Ovary (tissue), 9 donors: ENCODE measurements around the gene TSFM. TPM values are rescaled to one million over a fixed set of nuclear protein-coding genes. Genes with fewer than 3 reads are reported as not detected.
A peak's percentile ranks its signal among the peaks of the same experiment; 100 is the strongest.

Source experiments
- DNase-seq, 5 donors: peaks; one replicate each; pipeline ENCODE4 v3.0.0-alpha.2; 2019 to 2020
- H3K27ac ChIP-seq, 2 donors: fragments of 200-600 bp; one replicate each; pipeline versions ENCODE4 v1.5.1 to v1.8.0; 2019 to 2022
- H3K27me3 ChIP-seq: fragments of 200-600 bp; one replicate; pipeline ENCODE4 v1.8.0; 2022
- H3K36me3 ChIP-seq: fragments of 200-600 bp; sonication (generic); one replicate; pipeline ENCODE4 v1.5.1; 2019
- H3K4me1 ChIP-seq: one replicate; pipeline ENCODE4 v1.8.1; 2013; ENCODE audit warnings: mild to moderate bottlenecking, moderate library complexity; ENCODE audit not compliant: insufficient read depth
- H3K4me3 ChIP-seq: fragments of 200-600 bp; sonication (generic); one replicate; pipeline ENCODE4 v1.5.1; 2017
- H3K9me3 ChIP-seq, 2 donors: fragments of 200-600 bp in 1 of 2; sonication (generic) in 1 of 2; one replicate each; pipeline versions ENCODE4 v1.5.1 to v1.8.1; 2013 to 2019; ENCODE audit warnings: mild to moderate bottlenecking in 1 of 2, moderate library complexity in 1 of 2
- CTCF ChIP-seq, 3 donors: fragments of 450-650 bp in 2 of 3; fragments of 200-600 bp in 1 of 3; IDR thresholded peaks; one replicate each; pipeline versions ENCODE4 v1.5.1 to v1.8.0; 2016 to 2022; ENCODE audit warnings: antibody characterized with exemption in 3 of 3, mild to moderate bottlenecking in 1 of 3
- EP300 ChIP-seq: sonication (generic); formaldehyde crosslinking; IDR thresholded peaks from one replicate; pipeline ENCODE4 v1.6.1; 2017; ENCODE audit warnings: antibody characterized with exemption
- POLR2A ChIP-seq: fragments of 450-650 bp; IDR thresholded peaks from one replicate; pipeline ENCODE4 v1.6.1; 2017; ENCODE audit warnings: antibody characterized with exemption, mild to moderate bottlenecking, moderate library complexity
- WGBS, 3 donors: extraction: QIAGEN DNeasy Blood & Tissue Kit in 1 of 3; methylation state at CpG; one replicate each; pipeline versions ENCODE4 v1.1.5 to v1.1.7; 2013 to 2017; 5-methylcytosine and 5-hydroxymethylcytosine counted together
- intact Hi-C, 4 donors: fragments of 100-400 bp; cut with DNase I; formaldehyde crosslinking; loops; one replicate each; pipeline versions ENCODE4 v1.11.0 to v1.15.1; 2022 to 2023
- microRNA counts: library from miRNA; unstranded; fragments of <30 nt; microRNA quantifications from one replicate; lab custom pipeline; 2016
- microRNA-seq, 3 donors: library from miRNA; unstranded; fragments of <30 nt; microRNA quantifications; one replicate each; pipeline versions ENCODE4 to v1.2.0, GENCODE V29; 2019 to 2020
- polyA plus RNA-seq, 2 donors: library from polyadenylated mRNA; stranded (reverse); fragments of 200-250 nt in 1 of 2; fragments of 350-450 nt in 1 of 2; fragmentation: Illumina TruSeq in 1 of 2; extraction: RNeasy Lipid Tissue Mini Kit (QIAGEN cat#74804) in 1 of 2; gene quantifications; one replicate each; pipeline ENCODE4 v1.2.3, GENCODE V29; 2013 to 2014
- small RNA-seq: library from RNA; depleted of rRNA; stranded (forward); fragments of <200 nt; gene quantifications from one replicate; pipeline ENCODE3, GENCODE V24; 2016
- total RNA-seq, 7 donors: library from RNA; depleted of rRNA in 2 of 7; stranded (reverse); fragments of >200 nt in 2 of 7; fragmentation: NEBNext Ultra II Directional in 3 of 7; extraction: Animal tissue kit (Norgen Biotek cat#: 25700) in 3 of 7; gene quantifications; one replicate each; pipeline versions ENCODE4 v1.1.0 to v1.2.4, GENCODE V29; 2016 to 2023
- donor health status: DM: no; HTN: no; CAD: no; lungs with moderate emphysema.
- donor health status: DM: no; HTN: no; CAD: no.
- donor health status: Bipolar disorder and iron deficiency.
- donor health status: DM: yes; HTN: yes; CAD: no.
- donor health status: DM: no; HTN: no; CAD: no.
- donor health status: DM: yes; HTN: yes; CAD: no.

TSFM gene
- total and polyA plus RNA-seq, 9 donors = 13.2 to 28.1 (median 20.1) TPM

- Histone ChIP-seq H3K4me3 (peak within 1 kb of the TSS; percentile 85), H3K9me3 (no peaks in the 10 kb centered on the region), H3K4me1 (peaks cover 5% of the 10 kb centered on the region), H3K36me3 (no peaks in the 10 kb centered on the region), H3K27me3 (no peaks in the 10 kb centered on the region), H3K27ac (peak within 1 kb of the TSS; percentile 98 to 99)
- TF ChIP-seq EP300 = no peak
- TF ChIP-seq POLR2A = peak; percentile 73
- TF ChIP-seq CTCF (IDR thresholded peaks at IDR 0.05) = no peak
- intact Hi-C loops = loop anchor here in 3 of 4 donors (2.0 to 5.0 kb wide), 3 partner anchors 18 to 51 kb away; no protein-coding TSS in a partner anchor
- peak; percentile 99 to 100 (median 100) for DNase-seq
- WGBS, 3 donors = 0 to 1% (median 0%) methylated on average over 51 to 58 of the region's 58 CpGs
Observed at GRCh38 chr12:57846577-57847319, 64.2 kb downstream of the TSFM start, which contains the start of gene CTDSP2. TSS of gene CTDSP2 (minus strand) at chr12:57846729. CDS start at chr12:57846435, 294 bp downstream.

MicroRNAs within 50 kb of the gene (microRNA counts, 767-probe panel; counts per million panel counts)
- 6,304 counts per million, percentile 98 among the panel's probes with 10 or more counts for microRNA hsa-miR-26a-5p (lab: Ali Mortazavi, UCI)

Small RNAs within 50 kb of the gene (microRNA-seq; reads per million reads assigned to microRNA genes)
- 156 to 353 (median 324) reads per million in 3 donors for gene MIR26A2
- 0 reads per million in 3 donors for gene MIR6759

Small RNAs within 50 kb of the gene (small RNA-seq; reads per million reads assigned to genes)
- gene MIR26A2 (3.3 reads per million, percentile 77 among the genes with 10 or more reads in this experiment), gene RNU6-1083P (not detected)

Other genes with a start within 250 kb of the TSFM start
- 100 to 1,000 TPM in 1 of 7 donors, 10 to 100 TPM in 6; 70.7 to 100 (median 97.4) TPM for gene DCTN2, start 235.6 kb upstream of the TSFM start, total RNA-seq
- 100 to 1,000 TPM; 128 to 226 TPM for gene DCTN2, start 235.6 kb upstream of the TSFM start, polyA plus RNA-seq
- under 1 TPM in 6 of 7 donors, not detected in 1; 0.08 to 0.48 (median 0.30) TPM for gene KIF5A, start 232.7 kb upstream of the TSFM start, total RNA-seq
- under 1 TPM; 0.15 to 0.48 TPM for gene KIF5A, start 232.7 kb upstream of the TSFM start, polyA plus RNA-seq
- 10 to 100 TPM; 16.9 to 30.4 (median 21.2) TPM for gene PIP4K2C, start 191.6 kb upstream of the TSFM start, total RNA-seq
- gene PIP4K2C, start 191.6 kb upstream of the TSFM start, polyA plus RNA-seq = 10 to 100 TPM; 13.1 to 42.0 TPM
- 10 to 100 TPM; 50.0 to 75.2 (median 57.8) TPM for gene DTX3, start 178.0 kb upstream of the TSFM start, total RNA-seq
- 10 to 100 TPM; 37.9 to 56.2 TPM for gene DTX3, start 178.0 kb upstream of the TSFM start, polyA plus RNA-seq
- 10 to 100 TPM; 22.1 to 48.4 (median 37.1) TPM for gene ARHGEF25, start 171.4 kb upstream of the TSFM start, total RNA-seq
- 10 to 100 TPM; 47.4 to 48.8 TPM for gene ARHGEF25, start 171.4 kb upstream of the TSFM start, polyA plus RNA-seq
- gene B4GALNT1, start 149.6 kb upstream of the TSFM start, total RNA-seq = 1 to 10 TPM in 1 of 7 donors, under 1 TPM in 6; 0.28 to 1.5 (median 0.56) TPM
- 1 to 10 TPM in 1 of 2 donors, under 1 TPM in 1; 0.22 to 1.3 TPM for gene B4GALNT1, start 149.6 kb upstream of the TSFM start, polyA plus RNA-seq
- 100 to 1,000 TPM; 128 to 227 (median 200) TPM for gene OS9, start 88.7 kb upstream of the TSFM start, total RNA-seq
- gene OS9, start 88.7 kb upstream of the TSFM start, polyA plus RNA-seq = 100 to 1,000 TPM; 197 to 387 TPM
- under 1 TPM; 0.34 to 0.99 (median 0.60) TPM for gene AGAP2, start 44.0 kb upstream of the TSFM start, total RNA-seq
- 1 to 10 TPM in 1 of 2 donors, under 1 TPM in 1; 0.33 to 1.3 TPM for gene AGAP2, start 44.0 kb upstream of the TSFM start, polyA plus RNA-seq
- gene TSPAN31, start 37.7 kb upstream of the TSFM start, total RNA-seq = 10 to 100 TPM; 27.7 to 64.0 (median 32.5) TPM
- gene TSPAN31, start 37.7 kb upstream of the TSFM start, polyA plus RNA-seq = 10 to 100 TPM; 44.0 to 63.7 TPM
- 100 to 1,000 TPM; 111 to 175 (median 122) TPM for gene CDK4, start 30.5 kb upstream of the TSFM start, total RNA-seq
- gene CDK4, start 30.5 kb upstream of the TSFM start, polyA plus RNA-seq = 100 to 1,000 TPM in 1 of 2 donors, 10 to 100 TPM in 1; 82.7 to 127 TPM
- gene MARCHF9, start 27.7 kb upstream of the TSFM start, total RNA-seq = 10 to 100 TPM in 1 of 7 donors, 1 to 10 TPM in 6; 5.0 to 15.2 (median 7.7) TPM
- 1 to 10 TPM; 5.0 to 7.9 TPM for gene MARCHF9, start 27.7 kb upstream of the TSFM start, polyA plus RNA-seq
- gene CYP27B1, start 15.7 kb upstream of the TSFM start, total RNA-seq = 1 to 10 TPM in 4 of 7 donors, under 1 TPM in 3; 0.12 to 2.5 (median 1.0) TPM
- gene CYP27B1, start 15.7 kb upstream of the TSFM start, polyA plus RNA-seq = under 1 TPM; 0.18 to 0.30 TPM
- gene METTL1, start 10.7 kb upstream of the TSFM start, total RNA-seq = 10 to 100 TPM in 6 of 7 donors, 1 to 10 TPM in 1; 5.7 to 48.6 (median 26.4) TPM
- 10 to 100 TPM; 10.6 to 29.3 TPM for gene METTL1, start 10.7 kb upstream of the TSFM start, polyA plus RNA-seq
- gene EEF1AKMT3, start 10.2 kb upstream of the TSFM start, total RNA-seq = 10 to 100 TPM; 11.0 to 18.0 (median 15.2) TPM
- 10 to 100 TPM; 10.4 to 15.0 TPM for gene EEF1AKMT3, start 10.2 kb upstream of the TSFM start, polyA plus RNA-seq
- gene AVIL, start 35.9 kb downstream of the TSFM start, total RNA-seq = 1 to 10 TPM; 1.4 to 5.3 (median 4.7) TPM
- 1 to 10 TPM; 2.9 to 8.1 TPM for gene AVIL, start 35.9 kb downstream of the TSFM start, polyA plus RNA-seq
- gene CTDSP2, start 63.9 kb downstream of the TSFM start, total RNA-seq = 100 to 1,000 TPM in 6 of 7 donors, 10 to 100 TPM in 1; 73.1 to 212 (median 189) TPM
- gene CTDSP2, start 63.9 kb downstream of the TSFM start, polyA plus RNA-seq = 100 to 1,000 TPM in 1 of 2 donors, 10 to 100 TPM in 1; 94.8 to 165 TPM
- gene ATP23, start 158.8 kb downstream of the TSFM start, total RNA-seq = 1 to 10 TPM; 2.7 to 5.5 (median 5.1) TPM
- gene ATP23, start 158.8 kb downstream of the TSFM start, polyA plus RNA-seq = 1 to 10 TPM; 3.6 to 4.0 TPM